HG03066 (cell line): ENCODE measurements around the gene SMIM28.
"Not testable (repeated sequence)": the region's sequence is repeated elsewhere in the genome, so short reads cannot be mapped to it uniquely, and the experiment has no call there.

Experiments
- ATAC-seq: cut with Tn5 transposase; IDR thresholded peaks from one replicate; pipeline ENCODE4 v1.9.1; 2021; ENCODE audit warnings: low read depth; ENCODE audit not compliant: unreplicated experiment

SMIM28 gene

DNA sequence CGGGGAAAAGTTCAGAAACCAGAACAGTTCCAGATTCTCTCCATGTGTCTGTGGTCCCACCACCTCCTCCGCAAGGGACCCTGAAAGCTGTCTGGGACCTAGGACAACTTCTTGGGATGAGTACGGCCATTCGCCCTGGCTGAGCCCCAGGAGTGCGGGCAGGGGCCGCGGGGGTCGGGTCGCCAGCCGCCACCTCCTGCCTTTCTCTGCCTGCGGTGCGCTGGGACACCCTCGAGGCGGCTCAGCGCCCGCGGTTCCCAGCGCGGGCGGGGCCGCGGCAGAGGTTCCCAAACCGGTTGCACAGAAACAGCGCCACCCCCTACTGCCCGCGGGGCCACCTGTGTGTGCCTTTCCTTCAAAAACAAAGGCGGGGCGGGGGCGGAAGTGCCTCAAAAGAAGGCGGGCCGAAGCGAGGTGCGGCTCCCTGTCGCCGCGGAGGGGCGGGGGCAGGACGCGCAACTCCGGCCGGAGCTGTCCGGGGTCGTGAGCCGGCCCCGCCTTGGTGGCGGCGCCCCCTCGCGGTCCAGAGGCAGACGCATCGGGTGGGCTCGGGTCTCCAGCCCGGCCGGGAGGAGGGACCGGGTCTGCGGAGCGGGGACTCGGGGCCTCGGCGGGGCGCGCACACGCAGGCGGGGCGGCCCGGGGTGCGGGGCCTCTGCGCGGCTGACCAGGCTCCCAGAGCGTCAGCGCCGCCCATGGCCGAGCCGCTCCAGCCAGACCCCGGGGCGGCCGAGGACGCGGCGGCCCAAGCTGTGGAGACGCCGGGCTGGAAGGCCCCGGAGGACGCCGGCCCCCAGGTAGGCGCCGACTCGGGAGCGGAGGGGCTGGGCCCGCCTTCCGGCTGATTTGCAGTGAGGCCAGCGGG, 26.3 kb downstream of the SMIM28 start, which contains the start of gene HEBP2:
TSS of gene HEBP2 (plus strand) at position 423 of the 865 bp plus-strand sequence. CDS start at position 696, 273 bp downstream.
- ATAC-seq, result peak; percentile 92

DNA sequence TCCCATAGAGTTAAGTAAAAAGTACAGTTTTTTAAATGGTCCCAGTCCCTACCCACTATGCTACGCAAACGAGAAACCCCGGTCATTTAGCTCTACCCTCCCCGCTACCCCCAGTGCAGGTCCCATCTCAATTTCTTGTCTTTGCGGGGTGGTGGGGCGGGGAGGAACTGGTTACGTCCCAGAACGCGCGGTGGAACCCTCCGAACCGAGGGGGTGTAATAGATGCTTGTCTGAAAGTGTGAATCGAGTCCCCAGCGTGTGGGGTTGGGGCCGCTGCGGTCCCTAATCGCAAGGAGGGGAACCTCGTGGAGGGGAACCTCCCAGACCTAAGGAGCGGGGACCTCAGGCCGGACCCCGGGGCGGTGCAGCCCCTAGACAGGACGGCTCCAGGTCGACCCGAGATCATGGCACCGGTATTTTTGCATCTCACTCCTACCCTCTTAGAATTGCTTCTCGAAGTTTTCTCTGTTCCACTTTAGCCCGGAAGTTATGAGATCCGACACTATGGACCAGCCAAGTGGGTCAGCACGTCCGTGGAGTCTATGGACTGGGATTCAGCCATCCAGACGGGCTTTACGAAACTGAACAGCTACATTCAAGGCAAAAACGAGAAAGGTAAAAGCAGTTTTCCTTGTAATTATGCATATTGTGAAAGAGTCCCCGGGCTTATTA, 27.1 kb downstream of the SMIM28 start:
- ATAC-seq, result peak; percentile 5

DNA sequence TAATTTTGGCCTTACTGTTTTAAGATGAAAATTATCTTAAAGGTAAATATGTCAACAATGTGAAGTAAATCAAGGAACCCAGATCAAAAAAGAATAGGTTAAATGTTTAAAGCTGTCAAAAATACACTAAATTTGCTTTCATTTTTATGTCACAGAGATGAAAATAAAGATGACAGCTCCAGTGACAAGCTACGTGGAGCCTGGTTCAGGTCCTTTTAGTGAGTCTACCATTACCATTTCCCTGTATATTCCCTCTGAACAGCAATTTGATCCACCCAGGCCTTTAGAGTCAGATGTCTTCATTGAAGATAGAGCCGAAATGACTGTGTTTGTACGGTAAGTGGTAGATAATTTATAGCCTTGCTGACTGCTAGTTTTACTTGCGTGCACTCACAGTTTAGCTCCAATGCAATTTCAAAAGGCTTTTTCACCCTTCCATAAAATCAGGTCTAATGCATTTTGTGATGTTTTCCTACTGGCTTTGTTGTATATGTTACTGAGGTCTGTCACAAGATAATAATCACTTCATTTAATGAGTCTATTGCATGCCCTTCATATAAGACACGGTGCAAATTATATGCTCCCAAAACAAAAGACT, 28.2 kb downstream of the SMIM28 start:
- ATAC-seq, result no peak

DNA sequence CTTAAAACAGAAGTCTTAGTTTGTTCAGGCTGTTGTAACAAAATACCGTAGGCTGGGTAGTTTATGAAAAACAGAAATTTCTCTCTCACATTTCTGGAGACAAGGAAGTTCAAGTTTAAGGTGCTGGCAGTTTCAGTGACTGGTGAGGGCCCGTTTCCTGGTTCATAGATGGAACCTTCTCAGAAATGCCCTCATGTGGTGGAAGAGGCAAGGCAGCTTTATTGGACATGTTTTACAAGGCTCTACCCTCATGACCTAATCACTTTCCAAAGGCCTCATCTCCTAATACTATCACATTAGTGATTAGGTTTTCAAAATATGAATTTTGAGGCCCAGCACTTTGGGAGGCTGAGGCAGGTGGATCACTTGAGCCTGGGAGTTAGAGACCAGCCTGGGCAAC, 28.7 kb downstream of the SMIM28 start:
- ATAC-seq, result no peak

DNA sequence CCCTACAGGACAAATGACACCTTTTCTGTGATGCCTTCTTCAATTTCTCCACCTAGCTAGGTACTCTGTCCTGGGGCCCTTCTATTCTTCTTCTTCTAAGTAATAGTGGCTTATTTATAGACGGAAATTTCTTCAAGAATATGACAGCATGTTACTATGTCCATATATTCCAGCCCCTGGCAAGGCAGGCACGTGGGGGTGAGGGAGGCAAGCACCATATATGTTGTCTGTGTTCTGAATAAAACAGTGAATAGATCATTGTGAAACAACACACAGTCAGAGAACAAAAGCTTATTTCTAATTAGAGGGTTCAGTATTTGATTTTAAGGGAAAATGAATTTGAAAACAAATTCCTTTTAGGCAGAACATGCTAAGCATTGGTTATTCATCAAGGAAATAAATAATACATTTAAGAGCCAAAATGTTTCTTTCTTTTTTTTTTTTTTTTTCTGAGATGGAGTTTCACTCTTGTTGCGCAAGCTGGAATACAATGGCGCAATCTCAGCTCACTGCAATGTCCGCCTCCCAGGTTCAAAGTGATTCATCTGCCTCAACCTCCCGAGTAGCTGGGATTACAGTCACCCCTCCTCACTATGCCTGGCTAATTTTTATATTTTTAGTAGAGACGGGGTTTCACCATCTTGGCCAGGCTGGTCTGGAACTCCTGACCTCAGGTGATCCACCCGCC, 32.5 kb downstream of the SMIM28 start:
- ATAC-seq, result no peak

DNA sequence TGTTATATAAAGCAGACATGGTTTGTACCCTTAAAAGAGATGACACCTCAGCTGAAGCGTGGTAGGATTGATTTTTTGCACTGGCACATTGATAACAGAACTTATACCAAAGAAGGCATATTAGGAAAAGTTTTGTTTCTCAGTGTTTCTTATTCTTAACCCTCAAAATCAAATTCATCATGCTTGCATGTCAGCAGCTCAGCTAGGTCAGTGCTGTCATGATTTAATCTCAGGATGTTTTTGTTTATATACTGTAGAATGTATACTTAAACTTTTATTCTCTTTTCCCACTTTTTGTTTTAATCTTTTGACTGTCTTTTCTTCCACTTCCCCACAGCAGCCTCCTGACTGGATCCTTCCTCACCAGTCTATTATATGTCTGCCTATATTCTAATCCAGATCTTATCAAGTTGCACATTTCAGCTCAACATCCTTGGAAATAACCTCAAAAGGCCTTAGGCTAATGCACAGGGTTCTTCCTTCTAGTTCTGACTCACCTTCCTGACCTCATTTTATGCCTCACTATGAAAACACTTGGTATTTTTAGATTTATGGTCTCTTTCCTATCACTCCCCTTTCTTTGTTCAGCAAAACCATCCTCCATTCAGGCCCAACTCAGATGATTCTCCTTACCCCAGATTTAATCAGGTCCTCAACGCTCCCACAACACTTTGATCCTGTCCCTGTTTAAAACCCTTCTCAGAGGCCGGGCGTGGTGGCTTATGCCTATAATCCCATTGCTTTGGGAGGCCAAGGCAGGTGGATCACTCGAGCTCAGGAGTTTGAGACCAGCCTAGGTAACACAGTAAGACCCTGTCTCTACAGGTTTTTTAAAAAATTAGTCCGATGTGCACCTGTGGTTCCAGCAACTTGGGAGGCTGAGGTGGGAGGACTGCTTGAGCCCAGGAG, 33.5 kb downstream of the SMIM28 start:
- ATAC-seq, result no peak

DNA sequence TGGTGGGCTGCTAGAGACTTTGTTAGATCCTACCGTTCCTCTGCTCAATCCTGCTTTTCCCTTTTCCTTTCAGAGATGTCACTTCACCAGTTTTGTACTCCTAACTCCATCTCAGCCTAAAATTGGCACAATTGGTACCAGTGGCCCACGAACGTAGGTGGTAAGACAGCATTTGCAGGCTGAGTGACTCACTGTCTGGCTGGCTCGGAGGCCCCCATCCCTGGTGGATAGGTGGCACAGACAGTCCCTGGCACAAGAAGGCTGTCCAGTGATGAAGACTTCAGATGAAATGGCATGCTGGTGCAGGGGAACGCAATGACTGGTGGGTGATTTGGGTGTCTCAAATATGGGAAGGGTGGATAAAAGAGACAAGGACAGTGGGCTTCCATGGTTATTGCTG, 37.4 kb downstream of the SMIM28 start:
- ATAC-seq, result no peak

DNA sequence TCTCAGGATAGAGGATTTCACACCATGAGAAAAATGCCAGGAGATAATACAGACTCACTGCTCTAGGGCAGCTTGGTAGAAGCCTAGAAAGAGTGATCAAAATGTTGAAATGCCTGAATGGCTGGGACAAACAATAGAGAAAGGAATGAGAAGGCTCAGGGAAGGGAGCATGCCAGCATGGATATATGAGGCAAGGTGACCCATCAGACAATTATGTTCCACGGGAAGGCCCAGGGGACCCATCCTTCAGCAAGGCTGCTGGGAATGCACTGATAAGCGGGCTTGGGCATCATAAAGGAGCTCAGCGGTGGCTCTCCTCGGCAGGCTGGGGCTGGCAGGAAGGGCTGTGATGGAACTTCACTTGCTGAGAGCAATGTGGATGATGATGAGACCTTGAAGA, 38.5 kb downstream of the SMIM28 start:
- no peak for ATAC-seq

DNA sequence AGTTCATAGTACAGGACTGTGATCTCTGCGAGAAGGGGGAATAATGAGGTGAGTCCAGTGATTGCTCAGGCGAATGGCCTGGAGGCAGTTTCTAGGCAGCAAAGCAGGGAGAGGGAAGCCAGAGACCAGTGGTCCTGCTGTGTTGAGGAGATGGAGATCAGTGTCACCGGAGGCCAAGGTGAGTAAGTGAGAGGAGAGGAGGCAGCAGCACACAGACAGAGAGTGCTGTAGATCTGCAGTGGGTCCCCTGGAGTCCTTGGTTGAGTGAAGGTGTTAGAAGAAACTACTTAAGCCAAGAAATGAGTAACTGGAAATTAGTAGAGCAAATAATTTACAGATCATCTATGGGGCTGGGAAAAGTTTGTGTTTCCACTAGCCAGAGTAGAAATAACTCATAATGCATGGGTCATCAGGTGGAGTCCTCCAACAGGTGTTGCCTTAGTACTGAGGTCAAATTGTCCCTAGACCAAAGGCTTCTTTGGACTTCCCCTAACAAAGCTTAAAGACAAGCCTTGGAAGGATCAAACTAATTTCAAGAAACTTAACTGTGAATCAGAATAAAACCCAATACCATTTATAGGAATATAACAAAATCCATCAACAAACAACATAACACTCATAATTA, 39.9 kb downstream of the SMIM28 start:
- no peak for ATAC-seq

DNA sequence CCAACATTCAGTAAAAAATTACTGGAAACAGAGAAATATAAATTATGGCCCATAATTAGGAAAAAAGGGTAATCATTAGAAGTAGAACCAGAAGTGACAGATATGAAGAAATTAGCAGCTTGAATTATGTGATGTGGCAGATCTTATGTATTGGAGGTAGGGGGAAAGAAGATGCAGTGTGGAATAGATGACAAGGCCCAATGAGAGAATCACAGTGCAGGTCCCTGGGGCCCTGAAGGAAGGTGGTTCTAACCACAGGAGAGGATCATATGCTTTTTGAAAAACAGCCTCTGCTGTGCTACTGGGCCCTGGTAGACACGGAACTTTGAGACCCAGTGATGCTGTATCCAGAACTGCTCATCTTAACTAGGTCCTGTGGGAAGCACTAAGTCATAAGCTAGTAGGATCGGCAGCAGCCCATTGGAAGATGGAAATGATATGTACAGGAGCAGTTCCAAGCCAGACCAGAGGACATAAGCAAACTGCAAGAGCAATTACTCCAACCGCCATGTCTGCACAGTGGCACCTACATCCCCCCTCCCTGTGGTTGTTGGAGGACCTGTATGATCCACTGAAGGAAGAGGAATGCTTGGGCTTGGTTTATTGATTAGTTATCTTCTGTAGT, 40.5 kb downstream of the SMIM28 start:
- no peak for ATAC-seq

DNA sequence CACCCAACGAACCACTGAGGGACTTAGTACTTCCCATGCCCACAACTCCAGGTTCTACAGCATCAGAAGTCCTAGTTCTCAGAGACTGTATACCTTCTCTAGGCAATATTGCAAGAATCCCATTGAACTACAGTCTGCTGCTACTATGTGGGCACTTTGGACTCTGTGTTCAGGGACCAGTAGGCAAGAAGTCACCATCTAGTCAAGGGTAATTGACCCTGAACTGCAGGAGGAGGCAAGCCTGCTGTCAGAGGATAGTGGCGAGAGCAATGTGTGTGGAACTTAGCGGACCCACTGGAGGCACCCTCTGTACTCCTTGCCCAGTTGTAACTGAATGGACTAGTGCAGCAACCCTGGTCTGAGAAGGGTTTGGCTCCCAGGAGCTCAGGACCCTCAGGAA, 42.1 kb downstream of the SMIM28 start:
- ATAC-seq, result no peak

DNA sequence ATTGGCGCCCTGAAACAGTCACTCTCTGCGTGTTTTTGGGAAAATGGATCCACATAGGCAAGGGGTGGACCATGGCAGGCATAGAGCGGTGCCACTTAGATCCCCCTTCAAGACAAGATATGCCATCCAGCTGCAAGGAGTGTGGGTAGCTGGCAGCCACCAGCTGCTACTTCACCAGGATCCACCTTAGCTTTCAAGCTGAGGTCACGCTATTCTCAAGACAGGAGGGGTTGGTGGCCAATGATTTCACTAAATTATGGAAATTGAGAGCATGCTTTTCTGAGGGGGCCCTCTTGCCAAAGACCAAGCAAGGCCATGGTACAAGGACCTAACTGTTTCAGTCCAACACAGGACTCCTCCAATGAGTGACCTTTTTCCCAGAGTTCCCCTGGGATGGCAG, 42.7 kb downstream of the SMIM28 start:
- no peak for ATAC-seq

DNA sequence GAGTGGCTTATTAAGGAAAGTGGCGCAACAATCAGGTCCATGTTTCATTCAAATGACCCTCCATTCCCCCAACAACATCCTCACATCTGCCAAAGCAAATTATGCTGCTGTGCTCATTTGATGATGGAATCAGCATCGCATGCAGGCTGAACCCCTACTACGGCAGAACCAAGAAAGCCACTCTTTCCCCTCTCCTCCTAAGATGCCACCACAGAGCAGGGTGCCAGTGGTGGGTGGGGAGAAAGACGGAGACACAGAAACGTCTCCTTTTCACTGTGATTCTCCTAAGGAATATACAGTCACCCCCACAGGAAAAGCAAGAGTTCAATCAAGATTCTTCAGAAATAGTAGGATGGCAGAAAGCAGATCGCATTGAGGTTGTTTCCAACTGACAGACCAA, 43.4 kb downstream of the SMIM28 start:
- no peak for ATAC-seq

DNA sequence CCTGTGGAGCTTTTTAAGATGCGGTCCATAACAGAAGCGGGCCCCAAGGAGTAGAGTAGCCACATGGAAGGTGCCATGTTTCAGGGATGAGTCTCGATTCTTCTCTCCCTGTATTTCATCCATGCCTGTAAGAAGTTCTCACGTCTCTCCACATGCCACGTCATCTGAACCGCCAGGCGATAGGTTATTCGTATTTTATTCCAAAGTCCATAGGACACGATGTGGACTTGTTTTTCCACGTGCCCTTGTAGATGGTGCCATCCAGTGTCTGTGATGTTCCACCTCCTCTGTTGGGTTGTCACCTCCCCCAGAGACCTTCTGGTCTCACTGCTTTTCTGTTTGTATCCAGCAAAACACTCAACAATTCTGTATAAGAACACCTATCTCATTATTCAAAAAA, 43.9 kb downstream of the SMIM28 start:
- ATAC-seq, result no peak

DNA sequence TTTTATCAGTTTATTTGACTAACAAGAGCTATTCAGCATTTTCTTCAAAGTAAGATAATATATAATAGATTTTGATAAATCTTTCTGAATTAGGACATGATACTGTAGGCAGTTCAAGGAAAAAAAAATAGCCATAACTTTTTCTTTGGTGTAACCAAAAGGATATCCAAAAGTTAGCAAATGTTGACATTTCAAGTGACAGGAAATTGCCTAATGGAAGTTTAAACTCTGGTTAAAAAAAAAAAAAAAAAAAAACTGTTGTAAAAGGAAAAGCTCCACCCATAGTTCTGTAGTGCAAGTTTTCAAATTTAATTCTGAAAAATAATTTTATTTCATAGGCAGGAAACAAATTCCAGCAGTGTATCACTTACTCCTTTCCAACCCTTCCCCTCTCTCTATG, 45.2 kb downstream of the SMIM28 start:
- ATAC-seq, result no peak

DNA sequence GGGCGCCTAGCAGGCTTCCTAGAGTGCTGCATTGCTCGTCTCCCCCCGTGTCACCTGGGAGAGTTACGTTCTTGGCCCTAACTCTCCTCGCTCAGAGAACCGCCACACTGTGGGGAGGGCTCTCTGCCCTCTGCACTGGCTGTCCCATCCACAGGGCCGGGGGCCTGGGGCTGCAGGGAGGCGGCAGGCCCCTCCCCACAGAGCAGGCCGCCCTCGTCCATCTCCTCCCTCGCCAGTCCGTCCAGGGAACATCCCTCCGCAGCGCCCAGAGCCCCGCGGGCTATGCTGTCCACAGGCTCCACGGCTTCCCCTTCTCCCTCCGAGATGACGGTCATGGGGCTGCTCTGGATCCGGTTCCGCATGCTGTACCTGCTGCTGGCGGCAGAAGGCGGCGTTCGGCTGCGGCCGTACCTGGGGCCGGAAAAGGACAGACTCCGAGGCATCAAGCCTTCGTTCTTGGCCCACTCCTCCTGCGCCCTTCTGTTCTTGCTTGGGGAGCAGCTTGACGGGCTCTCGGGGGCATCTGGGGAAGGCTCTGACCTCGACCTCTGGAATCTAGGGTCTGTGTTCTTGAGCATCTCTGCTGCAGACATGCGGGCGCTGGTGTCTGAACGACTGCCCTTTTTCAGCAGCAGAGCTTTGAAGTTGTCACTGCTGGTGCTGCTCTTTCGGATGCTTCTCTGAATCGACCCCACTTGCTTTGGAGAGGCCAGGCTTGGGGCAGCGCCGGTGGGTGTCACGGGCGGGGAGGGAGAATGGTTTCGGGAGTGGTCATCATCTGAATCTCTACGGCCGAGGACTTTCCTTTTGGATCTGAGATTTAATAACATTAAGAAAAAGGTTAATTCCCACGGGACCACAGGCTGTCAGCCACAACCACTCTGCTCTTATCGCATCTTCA, 46.5 kb downstream of the SMIM28 start:
- ATAC-seq, result no peak

DNA sequence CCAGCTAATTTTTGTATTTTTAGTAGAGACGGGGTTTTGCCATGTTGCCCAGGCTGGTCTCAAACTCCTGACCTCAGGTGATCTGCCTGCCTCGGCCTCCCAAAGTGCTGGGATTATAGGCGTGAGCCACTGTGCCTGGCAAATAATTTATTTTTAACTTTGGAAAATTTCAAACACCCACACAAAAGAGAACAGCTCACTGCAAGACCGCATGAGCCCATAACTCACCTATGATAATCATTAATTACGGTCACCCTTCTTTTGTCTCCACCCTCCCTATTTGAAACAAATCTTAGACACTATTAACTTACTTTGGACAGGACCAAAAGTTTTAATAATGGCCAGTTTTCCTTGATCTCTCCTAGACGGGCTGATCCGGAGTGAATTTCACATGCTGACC, 47.6 kb downstream of the SMIM28 start:
- not testable (repeated sequence) for ATAC-seq

DNA sequence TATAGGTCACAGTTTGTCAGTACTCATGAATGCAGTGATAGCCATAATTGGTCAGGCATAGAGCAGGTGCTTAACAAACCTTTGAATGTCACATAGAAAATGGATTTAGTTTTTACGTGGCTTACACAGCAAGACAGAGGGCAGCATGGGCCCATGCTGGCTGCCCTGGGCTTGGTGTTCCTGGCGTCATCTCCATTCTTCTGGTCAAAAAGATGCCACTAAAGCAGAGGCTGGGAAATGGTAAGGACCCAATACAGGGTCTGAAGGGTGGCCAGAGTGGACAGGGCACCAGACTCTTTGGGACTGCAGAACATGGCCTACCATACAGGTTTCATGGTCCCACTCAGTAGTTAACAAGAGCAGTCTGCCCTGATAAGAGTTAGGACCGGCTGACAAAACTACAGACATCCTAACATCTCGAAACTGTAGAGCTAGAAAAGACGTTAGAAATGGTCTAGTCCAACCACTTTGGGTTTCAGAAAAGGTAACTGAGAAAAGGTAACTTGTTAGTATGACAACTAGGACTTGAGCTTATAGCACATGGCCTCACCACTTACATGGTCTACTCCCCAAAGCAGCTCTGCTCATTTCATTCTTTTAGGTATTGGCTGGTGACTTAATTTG, 48.9 kb downstream of the SMIM28 start:
- ATAC-seq, result no peak
